ENCODE data around the gene ZKSCAN3.

DNA sequence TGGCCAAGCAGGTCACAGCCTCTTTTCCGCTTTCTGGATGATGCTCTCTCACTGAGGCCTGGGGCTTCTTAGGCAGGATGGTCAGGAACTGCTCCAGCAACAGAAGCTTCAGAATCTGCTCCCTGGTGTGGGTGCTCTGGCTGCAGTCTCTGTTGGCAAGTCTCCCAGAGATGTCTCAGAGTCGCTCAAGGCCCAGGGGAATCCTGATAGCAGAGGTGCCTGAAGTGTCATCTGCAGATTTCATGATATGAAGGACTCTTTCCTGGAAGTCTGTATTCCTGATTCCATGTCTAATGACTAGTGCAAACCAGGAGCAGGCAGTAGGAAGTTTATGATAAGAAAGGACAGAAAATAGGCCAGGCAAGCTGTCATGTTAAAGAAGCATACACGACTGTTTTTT lies 34.1 kb upstream of the ZKSCAN3 start:
- TF ChIP-seq, protein P1, sequence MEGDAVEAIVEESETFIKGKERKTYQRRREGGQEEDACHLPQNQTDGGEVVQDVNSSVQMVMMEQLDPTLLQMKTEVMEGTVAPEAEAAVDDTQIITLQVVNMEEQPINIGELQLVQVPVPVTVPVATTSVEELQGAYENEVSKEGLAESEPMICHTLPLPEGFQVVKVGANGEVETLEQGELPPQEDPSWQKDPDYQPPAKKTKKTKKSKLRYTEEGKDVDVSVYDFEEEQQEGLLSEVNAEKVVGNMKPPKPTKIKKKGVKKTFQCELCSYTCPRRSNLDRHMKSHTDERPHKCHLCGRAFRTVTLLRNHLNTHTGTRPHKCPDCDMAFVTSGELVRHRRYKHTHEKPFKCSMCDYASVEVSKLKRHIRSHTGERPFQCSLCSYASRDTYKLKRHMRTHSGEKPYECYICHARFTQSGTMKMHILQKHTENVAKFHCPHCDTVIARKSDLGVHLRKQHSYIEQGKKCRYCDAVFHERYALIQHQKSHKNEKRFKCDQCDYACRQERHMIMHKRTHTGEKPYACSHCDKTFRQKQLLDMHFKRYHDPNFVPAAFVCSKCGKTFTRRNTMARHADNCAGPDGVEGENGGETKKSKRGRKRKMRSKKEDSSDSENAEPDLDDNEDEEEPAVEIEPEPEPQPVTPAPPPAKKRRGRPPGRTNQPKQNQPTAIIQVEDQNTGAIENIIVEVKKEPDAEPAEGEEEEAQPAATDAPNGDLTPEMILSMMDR (conservative IDR thresholded peaks at IDR 0.05), result no peak
- TF ChIP-seq EZH2 (IDR thresholded peaks at IDR 0.05; ENCODE audit: low read depth), result no peak

Measured in PC-9 (cell line).